K562 (cell line): Measurements from ENCODE around the gene DEFB124. TPM values are rescaled to one million over a fixed set of nuclear protein-coding genes. Genes with fewer than 3 reads are reported as not detected.
A peak's percentile ranks its signal among the peaks of the same experiment; 100 is the strongest.

ENCODE experiments used
- BRCA1 ChIP-seq, 2 experiments: fragments of 450-650 bp in 1 of 2; sonication (generic) in 1 of 2; formaldehyde crosslinking in 1 of 2; IDR thresholded peaks; 2 replicates each; pipeline versions ENCODE4 v1.5.0 to v1.6.1; 2017 to 2020; ENCODE audit warnings: mild to moderate bottlenecking in 1 of 2, missing genetic modification reagents in 1 of 2
- CCNT2 ChIP-seq: IDR thresholded peaks from 2 replicates; pipeline ENCODE4 v1.6.1; 2011; ENCODE audit warnings: borderline replicate concordance, low read depth, mild to moderate bottlenecking, moderate library complexity, mixed read lengths, low read length; ENCODE audit not compliant: insufficient read length; ENCODE audit errors: extremely low read depth
- ETV1 ChIP-seq: fragments of 450-650 bp; conservative IDR thresholded peaks from 2 replicates; pipeline ENCODE4 v1.6.1; 2016; ENCODE audit warnings: missing genetic modification characterization, control low read depth, low read depth, missing compliant biosample characterization
- FOXJ2 ChIP-seq: fragments of 200-800 bp; sonication (Bioruptor generic); IDR thresholded peaks from 2 replicates; pipeline ENCODE4 v1.6.1; 2016; ENCODE audit warnings: missing genetic modification characterization, missing compliant biosample characterization
- HOXB6 ChIP-seq: fragments of 250-450 bp; sonication (Bioruptor Pico); IDR thresholded peaks from 2 replicates; pipeline ENCODE4 v1.5.1; 2022; ENCODE audit warnings: mild to moderate bottlenecking, borderline replicate concordance
- L3MBTL2 ChIP-seq: fragments of 450-650 bp; IDR thresholded peaks from 2 replicates; pipeline ENCODE4 v1.6.1; 2016; ENCODE audit warnings: mild to moderate bottlenecking, moderate library complexity
- NFXL1 ChIP-seq: fragments of 450-650 bp; formaldehyde crosslinking; IDR thresholded peaks from 2 replicates; pipeline ENCODE4 v1.4.0; 2021; ENCODE audit warnings: mild to moderate bottlenecking
- RCOR1 ChIP-seq, 2 experiments: IDR thresholded peaks; 2 replicates each; pipeline ENCODE4 v1.6.1; 2012; ENCODE audit warnings: low read depth in 2 of 2, low read length in 2 of 2, borderline replicate concordance in 1 of 2, improper control_type of control experiment in 1 of 2
- RNF2 ChIP-seq: sonication (generic); IDR thresholded peaks from 2 replicates; pipeline ENCODE4 v1.6.1; 2016
- SAFB ChIP-seq: fragments of 200-400 bp; formaldehyde crosslinking; IDR thresholded peaks from 2 replicates; pipeline ENCODE4 v1.6.1; 2017; ENCODE audit warnings: low read depth, low read length, borderline replicate concordance
- TCF7 ChIP-seq: sonication (generic); IDR thresholded peaks from 2 replicates; pipeline ENCODE4 v1.6.1; 2016; ENCODE audit warnings: antibody characterized with exemption, borderline replicate concordance
- THRAP3 ChIP-seq: fragments of 450-650 bp; IDR thresholded peaks from 2 replicates; pipeline ENCODE4 v1.6.1; 2016; ENCODE audit warnings: mild to moderate bottlenecking, inconsistent platforms, borderline replicate concordance
- ZNF253 ChIP-seq: fragments of 250-450 bp; sonication (Bioruptor Pico); conservative IDR thresholded peaks from 2 replicates; pipeline ENCODE4 v1.6.1; 2021; ENCODE audit warnings: mild to moderate bottlenecking
- polyA plus RNA-seq, 8 experiments: library from polyadenylated mRNA; depleted of rRNA in 4 of 8; stranded (reverse) in 5 of 8; unstranded in 3 of 8; fragments of >200 nt; fragmentation: Nextera tagmentation in 2 of 8; fragmentation: Illumina TruSeq in 1 of 8; extraction: Ambion mirVana in 2 of 8; extraction: Trizol in 1 of 8; gene quantifications; 2 replicates each; pipeline versions ENCODE4 v1.2.1 to v1.2.3, GENCODE V29; 2011 to 2014; ENCODE audit warnings: inconsistent platforms in 1 of 8, missing spikeins in 1 of 8
- total RNA-seq, 7 experiments: library from RNA; depleted of rRNA in 6 of 7; stranded (reverse); fragments of >200 nt in 6 of 7; fragmentation: Illumina TruSeq in 2 of 7; extraction: Trizol in 2 of 7; gene quantifications; 2 replicates each; pipeline versions ENCODE4 v1.2.1 to v1.2.3, GENCODE V29; 2011 to 2021; ENCODE audit warnings: low replicate concordance in 1 of 7
- TF ChIP-seq, protein P1 (sequence below), 2 experiments: IDR thresholded peaks in 1 of 2; conservative IDR thresholded peaks in 1 of 2; 2 replicates each; pipeline ENCODE4 v1.6.1; 2016; ENCODE audit warnings: low read depth in 2 of 2, mild to moderate bottlenecking in 1 of 2, missing compliant biosample characterization in 1 of 2, missing genetic modification characterization in 1 of 2, moderate library complexity in 1 of 2
- TF ChIP-seq, protein P2 (sequence below): fragments of 450-650 bp; conservative IDR thresholded peaks from 2 replicates; pipeline ENCODE4 v1.6.1; 2016; ENCODE audit warnings: missing genetic modification characterization, low read depth, mild to moderate bottlenecking, control low read depth, missing compliant biosample characterization
- TF ChIP-seq, protein P3 (sequence below): sonication (generic); formaldehyde crosslinking; IDR thresholded peaks from 2 replicates; pipeline ENCODE4 v1.9.0; 2022; ENCODE audit warnings: mild to moderate bottlenecking, missing genetic modification reagents
- TF ChIP-seq, protein P4 (sequence below): fragments of 250-450 bp; sonication (Bioruptor Pico); IDR thresholded peaks from 2 replicates; pipeline ENCODE4 v1.4.0; 2020; ENCODE audit warnings: mild to moderate bottlenecking, moderate library complexity, borderline replicate concordance

Gene DEFB124
- total and polyA plus RNA-seq, 9 of the 15 experiments (the other 6 are each of a cell fraction or from before 2014, with no cell fraction given): not detected

DNA sequence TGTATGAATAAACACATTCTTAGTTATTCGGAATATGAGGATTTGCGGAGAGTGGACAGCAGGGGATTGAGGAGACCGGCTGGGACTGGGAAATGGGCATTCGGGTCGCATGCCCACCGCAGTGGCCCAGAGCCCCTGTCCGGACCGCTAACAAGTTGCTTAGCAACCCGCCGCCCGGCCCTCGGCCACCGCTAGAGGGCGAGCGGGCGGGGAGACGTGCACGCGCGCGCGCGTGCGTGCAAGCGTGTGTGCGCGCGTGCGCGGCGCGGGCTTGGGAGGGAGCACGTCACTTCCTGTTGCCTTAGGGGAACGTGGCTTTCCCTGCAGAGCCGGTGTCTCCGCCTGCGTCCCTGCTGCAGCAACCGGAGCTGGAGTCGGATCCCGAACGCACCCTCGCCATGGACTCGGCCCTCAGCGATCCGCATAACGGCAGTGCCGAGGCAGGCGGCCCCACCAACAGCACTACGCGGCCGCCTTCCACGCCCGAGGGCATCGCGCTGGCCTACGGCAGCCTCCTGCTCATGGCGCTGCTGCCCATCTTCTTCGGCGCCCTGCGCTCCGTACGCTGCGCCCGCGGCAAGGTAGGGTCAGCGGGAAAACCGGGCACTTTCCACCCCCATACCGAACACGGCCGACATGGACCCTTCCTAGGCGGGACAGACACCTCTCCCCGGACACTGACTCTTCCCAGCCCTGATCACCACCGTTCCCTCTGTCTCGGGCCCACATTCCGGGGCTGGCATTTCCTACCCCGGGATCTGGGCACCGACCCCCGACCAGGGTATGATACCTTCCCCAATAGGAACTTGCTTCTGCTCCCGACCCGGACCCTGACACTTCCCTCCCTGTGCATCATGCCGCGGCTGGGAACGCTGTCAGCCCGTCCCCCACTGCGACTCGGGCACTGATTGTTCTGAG is 39.5 kb upstream of the DEFB124 start, which contains the start of gene HM13 (continued):
- TF ChIP-seq, protein P1, sequence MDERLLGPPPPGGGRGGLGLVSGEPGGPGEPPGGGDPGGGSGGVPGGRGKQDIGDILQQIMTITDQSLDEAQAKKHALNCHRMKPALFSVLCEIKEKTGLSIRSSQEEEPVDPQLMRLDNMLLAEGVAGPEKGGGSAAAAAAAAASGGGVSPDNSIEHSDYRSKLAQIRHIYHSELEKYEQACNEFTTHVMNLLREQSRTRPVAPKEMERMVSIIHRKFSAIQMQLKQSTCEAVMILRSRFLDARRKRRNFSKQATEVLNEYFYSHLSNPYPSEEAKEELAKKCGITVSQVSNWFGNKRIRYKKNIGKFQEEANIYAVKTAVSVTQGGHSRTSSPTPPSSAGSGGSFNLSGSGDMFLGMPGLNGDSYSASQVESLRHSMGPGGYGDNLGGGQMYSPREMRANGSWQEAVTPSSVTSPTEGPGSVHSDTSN (CRISPR knock-in tag; IDR thresholded peaks at IDR 0.05; ENCODE audit: low read depth): 0 out of 2 replicates have a peak, but pooled peaks have one; percentile 17
- TF ChIP-seq, protein P1 (tag; conservative IDR thresholded peaks at IDR 0.05; ENCODE audit: low read depth): no peak
- TF ChIP-seq RNF2 (no peak), ETV1 (tag) (peak; percentile 60), FOXJ2 (tag) (peak; percentile 91), CCNT2 (peak; percentile 92), THRAP3 (no peak), RCOR1 (IDR thresholded peaks at IDR 0.05; ENCODE audit: borderline replicate concordance in 1 of 2, low read depth in 2 of 2, low read length in 2 of 2) (peak in 1 of 2 experiments; percentile 57; a peak in 1 of 4 replicates), NFXL1 (CRISPR knock-in tag) (no peak), SAFB (no peak), L3MBTL2 (peak; percentile 85), BRCA1 (IDR thresholded peaks at IDR 0.05) (no peak), BRCA1 (CRISPR knock-in tag; IDR thresholded peaks at IDR 0.05) (no peak), ZNF253 (CRISPR knock-in tag) (no peak), TCF7 (peak; percentile 39; the same call in 1 of the 2 replicates), HOXB6 (no peak)
- TF ChIP-seq, protein P2, sequence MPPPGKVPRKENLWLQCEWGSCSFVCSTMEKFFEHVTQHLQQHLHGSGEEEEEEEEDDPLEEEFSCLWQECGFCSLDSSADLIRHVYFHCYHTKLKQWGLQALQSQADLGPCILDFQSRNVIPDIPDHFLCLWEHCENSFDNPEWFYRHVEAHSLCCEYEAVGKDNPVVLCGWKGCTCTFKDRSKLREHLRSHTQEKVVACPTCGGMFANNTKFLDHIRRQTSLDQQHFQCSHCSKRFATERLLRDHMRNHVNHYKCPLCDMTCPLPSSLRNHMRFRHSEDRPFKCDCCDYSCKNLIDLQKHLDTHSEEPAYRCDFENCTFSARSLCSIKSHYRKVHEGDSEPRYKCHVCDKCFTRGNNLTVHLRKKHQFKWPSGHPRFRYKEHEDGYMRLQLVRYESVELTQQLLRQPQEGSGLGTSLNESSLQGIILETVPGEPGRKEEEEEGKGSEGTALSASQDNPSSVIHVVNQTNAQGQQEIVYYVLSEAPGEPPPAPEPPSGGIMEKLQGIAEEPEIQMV (tag): no peak
- TF ChIP-seq, protein P3, sequence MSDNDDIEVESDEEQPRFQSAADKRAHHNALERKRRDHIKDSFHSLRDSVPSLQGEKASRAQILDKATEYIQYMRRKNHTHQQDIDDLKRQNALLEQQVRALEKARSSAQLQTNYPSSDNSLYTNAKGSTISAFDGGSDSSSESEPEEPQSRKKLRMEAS (CRISPR knock-in tag): peak; percentile 85
- TF ChIP-seq, protein P4, sequence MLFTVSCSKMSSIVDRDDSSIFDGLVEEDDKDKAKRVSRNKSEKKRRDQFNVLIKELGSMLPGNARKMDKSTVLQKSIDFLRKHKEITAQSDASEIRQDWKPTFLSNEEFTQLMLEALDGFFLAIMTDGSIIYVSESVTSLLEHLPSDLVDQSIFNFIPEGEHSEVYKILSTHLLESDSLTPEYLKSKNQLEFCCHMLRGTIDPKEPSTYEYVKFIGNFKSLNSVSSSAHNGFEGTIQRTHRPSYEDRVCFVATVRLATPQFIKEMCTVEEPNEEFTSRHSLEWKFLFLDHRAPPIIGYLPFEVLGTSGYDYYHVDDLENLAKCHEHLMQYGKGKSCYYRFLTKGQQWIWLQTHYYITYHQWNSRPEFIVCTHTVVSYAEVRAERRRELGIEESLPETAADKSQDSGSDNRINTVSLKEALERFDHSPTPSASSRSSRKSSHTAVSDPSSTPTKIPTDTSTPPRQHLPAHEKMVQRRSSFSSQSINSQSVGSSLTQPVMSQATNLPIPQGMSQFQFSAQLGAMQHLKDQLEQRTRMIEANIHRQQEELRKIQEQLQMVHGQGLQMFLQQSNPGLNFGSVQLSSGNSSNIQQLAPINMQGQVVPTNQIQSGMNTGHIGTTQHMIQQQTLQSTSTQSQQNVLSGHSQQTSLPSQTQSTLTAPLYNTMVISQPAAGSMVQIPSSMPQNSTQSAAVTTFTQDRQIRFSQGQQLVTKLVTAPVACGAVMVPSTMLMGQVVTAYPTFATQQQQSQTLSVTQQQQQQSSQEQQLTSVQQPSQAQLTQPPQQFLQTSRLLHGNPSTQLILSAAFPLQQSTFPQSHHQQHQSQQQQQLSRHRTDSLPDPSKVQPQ: no peak
